ENCODE measurements around the gene MED23.

Gene MED23
- total RNA-seq: 117 to 119 reads per million in 2 experiments

- DNase-seq (ENCODE audit: low read depth): peak; percentile 91
These were observed at the start of gene MED23 for GRCh38 chr6:131627724-131628682. TSS of gene MED23 (minus strand) at chr6:131628242. CDS start at chr6:131628049, 193 bp downstream.

GRCh38 chr6:131673184-131673583 is 45.1 kb upstream of the MED23 start:
- DNase-seq (ENCODE audit: low read depth): no peak

GRCh38 chr6:131669891-131670290 is 41.8 kb upstream of the MED23 start:
- DNase-seq (ENCODE audit: low read depth): no peak

- no peak for DNase-seq (ENCODE audit: low read depth)
These were observed 35.6 kb upstream of the MED23 start for GRCh38 chr6:131663578-131664165.

- no peak for DNase-seq (ENCODE audit: low read depth)
These were observed 32.2 kb upstream of the MED23 start for GRCh38 chr6:131660195-131660594.

GRCh38 chr6:131658287-131658686 is 30.2 kb upstream of the MED23 start:
- no peak for DNase-seq (ENCODE audit: low read depth)

GRCh38 chr6:131657630-131658111 is 29.6 kb upstream of the MED23 start:
- no peak for DNase-seq (ENCODE audit: low read depth)

GRCh38 chr6:131657222-131657621 is 29.2 kb upstream of the MED23 start:
- DNase-seq (ENCODE audit: low read depth): no peak

GRCh38 chr6:131656667-131657066 is 28.6 kb upstream of the MED23 start:
- DNase-seq (ENCODE audit: low read depth): no peak

GRCh38 chr6:131655951-131656350 is 27.9 kb upstream of the MED23 start:
- DNase-seq (ENCODE audit: low read depth): no peak

GRCh38 chr6:131655387-131655786 is 27.3 kb upstream of the MED23 start:
- DNase-seq (ENCODE audit: low read depth): no peak

- DNase-seq (ENCODE audit: low read depth): no peak
These were observed 26.3 kb upstream of the MED23 start for GRCh38 chr6:131654326-131654725.

- DNase-seq (ENCODE audit: low read depth): no peak
These were observed 24.4 kb upstream of the MED23 start for GRCh38 chr6:131652472-131652871.

- no peak for DNase-seq (ENCODE audit: low read depth)
These were observed 23.7 kb upstream of the MED23 start for GRCh38 chr6:131651782-131652181.

- no peak for DNase-seq (ENCODE audit: low read depth)
These were observed 18.2 kb upstream of the MED23 start for GRCh38 chr6:131646249-131646670.

GRCh38 chr6:131645846-131646245 is 17.8 kb upstream of the MED23 start:
- no peak for DNase-seq (ENCODE audit: low read depth)

- no peak for DNase-seq (ENCODE audit: low read depth)
These were observed 16.9 kb upstream of the MED23 start for GRCh38 chr6:131644921-131645320.

- no peak for DNase-seq (ENCODE audit: low read depth)
These were observed 15.9 kb upstream of the MED23 start for GRCh38 chr6:131643855-131644460.

- DNase-seq (ENCODE audit: low read depth): no peak
These were observed 15.1 kb upstream of the MED23 start for GRCh38 chr6:131642987-131643611.

GRCh38 chr6:131642565-131642964 is 14.5 kb upstream of the MED23 start:
- no peak for DNase-seq (ENCODE audit: low read depth)

- no peak for DNase-seq (ENCODE audit: low read depth)
These were observed 13.5 kb upstream of the MED23 start for GRCh38 chr6:131641554-131641953.

- no peak for DNase-seq (ENCODE audit: low read depth)
These were observed 12.5 kb upstream of the MED23 start for GRCh38 chr6:131640576-131640975.
